Urinary bladder (tissue), 4 donors: ENCODE measurements around the gene FSTL4. TPM values are rescaled to one million over a fixed set of nuclear protein-coding genes. Genes with fewer than 3 reads are reported as not detected.
"Not testable (repeated sequence)": the region's sequence is repeated elsewhere in the genome, so short reads cannot be mapped to it uniquely, and the experiment has no call there.

Experiments
- DNase-seq: peaks from one replicate; pipeline ENCODE4 v3.0.0-alpha.2; 2015; ENCODE audit errors: extremely low spot score
- H3K27ac ChIP-seq: one replicate; pipeline ENCODE4 v1.5.1; 2013; ENCODE audit warnings: low read depth, mild to moderate bottlenecking, moderate library complexity
- H3K36me3 ChIP-seq: one replicate; pipeline ENCODE4 v1.6.1; 2013; ENCODE audit warnings: mild to moderate bottlenecking, moderate library complexity; ENCODE audit not compliant: insufficient read depth
- H3K4me1 ChIP-seq: one replicate; pipeline ENCODE4 v1.6.1; 2013; ENCODE audit warnings: mild to moderate bottlenecking, moderate library complexity; ENCODE audit not compliant: insufficient read depth
- H3K4me3 ChIP-seq: one replicate; pipeline ENCODE4 v1.5.1; 2013; ENCODE audit warnings: low read depth, low read length
- WGBS: extraction: QIAGEN DNeasy Blood & Tissue Kit; methylation state at CpG from one replicate; pipeline ENCODE4 v1.1.7; 2013; 5-methylcytosine and 5-hydroxymethylcytosine counted together
- polyA plus RNA-seq: library from polyadenylated mRNA; stranded (reverse); fragments of 200-250 nt; gene quantifications from one replicate; pipeline ENCODE4 v1.2.3, GENCODE V29; 2013
- total RNA-seq: library from RNA; depleted of rRNA; stranded (reverse); fragments of >200 nt; gene quantifications from one replicate; pipeline ENCODE4 v1.2.3, GENCODE V29; 2014
- donor health status: healthy with polysubstance abuse.
- donor health status: healthy.

The FSTL4 gene
- total and polyA plus RNA-seq, 2 donors, result 4.0 to 7.5 TPM

- 96% methylated on average over 5 of the region's 5 CpGs for WGBS
- no peak overlapping the region for H3K27ac ChIP-seq
- no peaks in the 10 kb centered on the region for H3K36me3 ChIP-seq
- DNase-seq, result no peak
- no peaks in the 10 kb centered on the region for H3K4me1 ChIP-seq
- H3K4me3 ChIP-seq, result no peak overlapping the region
Observed at GRCh38 chr5:133403741-133404364, 208.5 kb downstream of the FSTL4 start.

GRCh38 chr5:133402775-133403174 lies 209.6 kb downstream of the FSTL4 start:
- no peak overlapping the region for H3K4me3 ChIP-seq
- no peaks in the 10 kb centered on the region for H3K36me3 ChIP-seq
- H3K27ac ChIP-seq, result no peak overlapping the region
- H3K4me1 ChIP-seq, result no peaks in the 10 kb centered on the region
- no peak for DNase-seq
- 94% methylated on average over 12 of the region's 12 CpGs for WGBS

GRCh38 chr5:133401731-133402347 lies 210.5 kb downstream of the FSTL4 start:
- 85% methylated on average over 9 of the region's 9 CpGs for WGBS
- no peak for DNase-seq
- no peaks in the 10 kb centered on the region for H3K4me1 ChIP-seq
- H3K4me3 ChIP-seq, result no peak overlapping the region
- no peaks in the 10 kb centered on the region for H3K36me3 ChIP-seq
- no peak overlapping the region for H3K27ac ChIP-seq

- Histone ChIP-seq H3K4me3 (no peak overlapping the region), H3K36me3 (no peaks in the 10 kb centered on the region), H3K27ac (no peak overlapping the region), H3K4me1 (no peaks in the 10 kb centered on the region)
- DNase-seq, result no peak
- WGBS, result 73% methylated on average over 10 of the region's 10 CpGs
Observed at GRCh38 chr5:133400831-133401351, 211.4 kb downstream of the FSTL4 start.

- no peak overlapping the region for H3K4me3 ChIP-seq
- no peak for DNase-seq
- 96% methylated on average over 3 of the region's 3 CpGs for WGBS
Observed at GRCh38 chr5:133400120-133400519, 212.2 kb downstream of the FSTL4 start.

GRCh38 chr5:133399247-133399891 lies 213.0 kb downstream of the FSTL4 start:
- no peak for DNase-seq
- H3K36me3 ChIP-seq, result no peaks in the 10 kb centered on the region

More at GRCh38 chr5:133400120-133400519, 212.2 kb downstream of the FSTL4 start:
- Histone ChIP-seq H3K36me3 (no peaks in the 10 kb centered on the region), H3K27ac (no peak overlapping the region), H3K4me1 (no peaks in the 10 kb centered on the region)

GRCh38 chr5:133398646-133399101 lies 213.7 kb downstream of the FSTL4 start:
- H3K27ac ChIP-seq, result no peak overlapping the region
- WGBS, result 79% methylated on average over 6 of the region's 6 CpGs
- H3K4me3 ChIP-seq, result no peak overlapping the region
- H3K4me1 ChIP-seq, result no peaks in the 10 kb centered on the region
- no peak for DNase-seq
- H3K36me3 ChIP-seq, result no peaks in the 10 kb centered on the region

More at GRCh38 chr5:133399247-133399891, 213.0 kb downstream of the FSTL4 start:
- Histone ChIP-seq H3K4me1 (no peaks in the 10 kb centered on the region), H3K27ac (no peak overlapping the region), H3K4me3 (no peak overlapping the region)
- WGBS, result 75% methylated on average over 10 of the region's 10 CpGs

- no peak overlapping the region for H3K4me3 ChIP-seq
- no peaks in the 10 kb centered on the region for H3K4me1 ChIP-seq
- H3K27ac ChIP-seq, result no peak overlapping the region
- no peaks in the 10 kb centered on the region for H3K36me3 ChIP-seq
- no peak for DNase-seq
- WGBS, result 92% methylated on average over 9 of the region's 9 CpGs
Observed at GRCh38 chr5:133397990-133398645, 214.2 kb downstream of the FSTL4 start.

GRCh38 chr5:133397348-133397747 lies 215.0 kb downstream of the FSTL4 start:
- H3K27ac ChIP-seq, result no peak overlapping the region

GRCh38 chr5:133396814-133397213 lies 215.5 kb downstream of the FSTL4 start:
- whole genome bisulfite sequencing, result 31% methylated on average over 7 of the region's 7 CpGs
- Histone ChIP-seq H3K36me3 (no peaks in the 10 kb centered on the region), H3K4me3 (no peak overlapping the region), H3K4me1 (no peaks in the 10 kb centered on the region), H3K27ac (no peak overlapping the region)
- no peak for DNase-seq

More at GRCh38 chr5:133397348-133397747, 215.0 kb downstream of the FSTL4 start:
- Histone ChIP-seq H3K4me1 (no peaks in the 10 kb centered on the region), H3K4me3 (no peak overlapping the region), H3K36me3 (no peaks in the 10 kb centered on the region)
- no peak for DNase-seq
- 63% methylated on average over 2 of the region's 2 CpGs for WGBS

- 62% methylated on average over 6 of the region's 6 CpGs for WGBS
- H3K4me3 ChIP-seq, result no peak overlapping the region
- H3K27ac ChIP-seq, result no peak overlapping the region
- DNase-seq, result no peak
- H3K4me1 ChIP-seq, result no peaks in the 10 kb centered on the region
- no peaks in the 10 kb centered on the region for H3K36me3 ChIP-seq
Observed at GRCh38 chr5:133396187-133396741, 216.1 kb downstream of the FSTL4 start.

GRCh38 chr5:133395207-133395606 lies 217.1 kb downstream of the FSTL4 start:
- H3K27ac ChIP-seq, DNase-seq, H3K4me3 ChIP-seq, H3K36me3 ChIP-seq, H3K4me1 ChIP-seq: not testable (repeated sequence)
- WGBS, result 98% methylated on average over 21 of the region's 21 CpGs

- H3K36me3 ChIP-seq, H3K27ac ChIP-seq, H3K4me1 ChIP-seq, H3K4me3 ChIP-seq, DNase-seq: not testable (repeated sequence)
- WGBS, result 96% methylated on average over 22 of the region's 22 CpGs
Observed at GRCh38 chr5:133394477-133394817, 217.9 kb downstream of the FSTL4 start.
